Colonic mucosa (tissue), 4 donors: Measurements from ENCODE around the gene OR6K6. TPM values are rescaled to one million over a fixed set of nuclear protein-coding genes. Genes with fewer than 3 reads are reported as not detected.

Experiments
- DNase-seq: peaks from one replicate; pipeline ENCODE4 v3.0.0-alpha.2; 2020
- H3K27ac ChIP-seq: fragments of 200-600 bp; one replicate; pipeline ENCODE4 v1.8.0; 2021
- H3K27me3 ChIP-seq: fragments of 200-600 bp; one replicate; pipeline ENCODE4 v1.8.0; 2021
- H3K36me3 ChIP-seq: fragments of 200-600 bp; one replicate; pipeline ENCODE4 v1.8.0; 2021
- H3K4me1 ChIP-seq: fragments of 200-600 bp; one replicate; pipeline ENCODE4 v1.8.0; 2021; ENCODE audit warnings: mild to moderate bottlenecking
- H3K4me3 ChIP-seq: fragments of 200-600 bp; one replicate; pipeline ENCODE4 v1.8.0; 2021
- H3K9ac ChIP-seq, 2 donors: one replicate each; pipeline ENCODE4 v1.7.0; 2013; ENCODE audit warnings: control low read depth in 2 of 2, low read depth in 2 of 2, low read length in 2 of 2
- H3K9me3 ChIP-seq: fragments of 200-600 bp; one replicate; pipeline ENCODE4 v1.8.0; 2021
- intact Hi-C: fragments of 100-400 bp; cut with DNase I; formaldehyde crosslinking; loops from one replicate; pipeline ENCODE4 v1.14.1; 2022
- total RNA-seq, 2 donors: library from RNA; stranded (reverse); fragmentation: NEBNext Ultra II Directional in 1 of 2; extraction: Animal tissue kit (Norgen Biotek cat#: 25700) in 1 of 2; gene quantifications; one replicate each; pipeline ENCODE4 v1.2.1, GENCODE V29; 2021
- TF ChIP-seq, protein P1 (sequence below): fragments of 200-600 bp; IDR thresholded peaks from one replicate; pipeline ENCODE4 v1.8.0; 2022; ENCODE audit warnings: antibody characterized with exemption, mild to moderate bottlenecking
- donor health status: healthy.
- donor health status: DM: no; HTN: no; CAD: no.
- donor health status: DM: no; HTN: no; CAD: no.

Gene OR6K6
- total RNA-seq, 2 donors from 2014 or later: not detected

GRCh38 chr1:158799689-158800088 lies 45.2 kb downstream of the OR6K6 start:
- H3K27ac ChIP-seq: no peak overlapping the region
- H3K9me3 ChIP-seq: no peaks in the 10 kb centered on the region
- intact Hi-C loops: no loop called here
- H3K4me1 ChIP-seq: no peaks in the 10 kb centered on the region
- DNase-seq: no peak
- no peak overlapping the region for H3K4me3 ChIP-seq
- no peak overlapping the region for H3K9ac ChIP-seq
- no peaks in the 10 kb centered on the region for H3K36me3 ChIP-seq
- no peaks in the 10 kb centered on the region for H3K27me3 ChIP-seq
- TF ChIP-seq, protein P1, sequence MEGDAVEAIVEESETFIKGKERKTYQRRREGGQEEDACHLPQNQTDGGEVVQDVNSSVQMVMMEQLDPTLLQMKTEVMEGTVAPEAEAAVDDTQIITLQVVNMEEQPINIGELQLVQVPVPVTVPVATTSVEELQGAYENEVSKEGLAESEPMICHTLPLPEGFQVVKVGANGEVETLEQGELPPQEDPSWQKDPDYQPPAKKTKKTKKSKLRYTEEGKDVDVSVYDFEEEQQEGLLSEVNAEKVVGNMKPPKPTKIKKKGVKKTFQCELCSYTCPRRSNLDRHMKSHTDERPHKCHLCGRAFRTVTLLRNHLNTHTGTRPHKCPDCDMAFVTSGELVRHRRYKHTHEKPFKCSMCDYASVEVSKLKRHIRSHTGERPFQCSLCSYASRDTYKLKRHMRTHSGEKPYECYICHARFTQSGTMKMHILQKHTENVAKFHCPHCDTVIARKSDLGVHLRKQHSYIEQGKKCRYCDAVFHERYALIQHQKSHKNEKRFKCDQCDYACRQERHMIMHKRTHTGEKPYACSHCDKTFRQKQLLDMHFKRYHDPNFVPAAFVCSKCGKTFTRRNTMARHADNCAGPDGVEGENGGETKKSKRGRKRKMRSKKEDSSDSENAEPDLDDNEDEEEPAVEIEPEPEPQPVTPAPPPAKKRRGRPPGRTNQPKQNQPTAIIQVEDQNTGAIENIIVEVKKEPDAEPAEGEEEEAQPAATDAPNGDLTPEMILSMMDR: no peak

DNA sequence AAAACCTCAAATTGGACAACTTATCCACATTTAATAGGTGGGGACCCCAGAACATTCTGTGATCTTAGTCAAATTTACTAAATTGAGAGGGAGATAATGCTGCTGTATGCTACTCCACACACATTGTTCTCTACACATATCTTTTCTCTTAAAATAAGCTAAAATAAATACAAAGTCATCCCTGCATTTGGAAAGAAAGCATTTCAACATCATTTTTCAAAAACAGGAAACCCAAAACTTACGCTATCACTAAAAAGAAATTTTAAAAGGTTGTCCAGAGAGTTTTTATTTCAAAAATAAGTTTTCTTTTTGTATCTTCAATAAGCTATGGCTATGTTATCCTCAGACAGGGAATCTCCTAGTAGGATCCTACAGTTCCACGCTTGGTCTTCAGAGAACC lies 46.0 kb downstream of the OR6K6 start:
- H3K9ac ChIP-seq: no peak overlapping the region
- H3K27ac ChIP-seq: no peak overlapping the region
- no peak for DNase-seq
- TF ChIP-seq, protein P1: no peak
- intact Hi-C loops: no loop called here
- no peaks in the 10 kb centered on the region for H3K4me1 ChIP-seq
- H3K36me3 ChIP-seq: no peaks in the 10 kb centered on the region
- H3K27me3 ChIP-seq: no peaks in the 10 kb centered on the region
- no peak overlapping the region for H3K4me3 ChIP-seq
- no peaks in the 10 kb centered on the region for H3K9me3 ChIP-seq

- intact Hi-C loops: no loop called here
- Histone ChIP-seq H3K4me1 (no peaks in the 10 kb centered on the region), H3K36me3 (no peaks in the 10 kb centered on the region), H3K4me3 (no peak overlapping the region), H3K27me3 (no peaks in the 10 kb centered on the region), H3K9ac (no peak overlapping the region), H3K9me3 (no peaks in the 10 kb centered on the region), H3K27ac (no peak overlapping the region)
- no peak for DNase-seq
- TF ChIP-seq, protein P1: no peak
Observed at GRCh38 chr1:158801396-158801795, 46.9 kb downstream of the OR6K6 start.

DNA sequence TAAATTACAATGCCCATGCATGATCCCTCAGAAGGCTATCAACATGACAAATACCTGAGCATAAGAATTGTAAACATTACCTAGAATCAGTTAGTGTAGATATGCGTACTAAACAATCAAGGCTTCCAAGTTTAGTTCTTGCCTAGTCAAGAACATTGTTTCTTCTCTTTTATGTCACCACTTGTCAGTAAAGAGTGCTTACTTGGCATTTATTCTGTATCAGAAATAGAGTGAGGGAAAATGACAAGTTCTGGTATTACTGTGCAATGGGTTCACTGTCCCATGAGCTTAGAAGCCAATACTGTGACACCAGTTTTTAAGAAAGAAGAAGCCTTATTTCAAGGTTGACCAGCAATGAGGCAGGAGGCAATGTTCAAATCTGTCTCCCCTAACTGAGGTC lies 49.2 kb downstream of the OR6K6 start:
- Histone ChIP-seq H3K4me1 (no peaks in the 10 kb centered on the region), H3K9ac (no peak overlapping the region), H3K27ac (no peak overlapping the region), H3K36me3 (no peaks in the 10 kb centered on the region), H3K27me3 (no peaks in the 10 kb centered on the region), H3K4me3 (no peak overlapping the region), H3K9me3 (no peaks in the 10 kb centered on the region)
- TF ChIP-seq, protein P1: no peak
- intact Hi-C loops: no loop called here
- no peak for DNase-seq

Other genes with a start within 250 kb of the OR6K6 start
- not detected for gene OR6Y1, start 200.3 kb upstream of the OR6K6 start, total RNA-seq
- not detected for gene OR6P1, start 184.1 kb upstream of the OR6K6 start, total RNA-seq
- not detected for gene OR10X1, start 174.8 kb upstream of the OR6K6 start, total RNA-seq
- not detected for gene OR10Z1, start 149.5 kb upstream of the OR6K6 start, total RNA-seq
- gene SPTA1, start 68.0 kb upstream of the OR6K6 start, total RNA-seq: not detected
- gene OR6K2, start 54.1 kb upstream of the OR6K6 start, total RNA-seq: not detected
- gene OR6K3, start 34.0 kb upstream of the OR6K6 start, total RNA-seq: not detected
- not detected for gene OR6N1, start 17.5 kb downstream of the OR6K6 start, total RNA-seq
- not detected for gene OR6N2, start 26.5 kb downstream of the OR6K6 start, total RNA-seq
- gene MNDA, start 76.6 kb downstream of the OR6K6 start, total RNA-seq: 1 to 10 TPM in 1 of 2 donors, under 1 TPM in 1; 0.37 to 4.1 TPM
- gene PYHIN1, start 176.8 kb downstream of the OR6K6 start, total RNA-seq: under 1 TPM; 0.61 to 0.86 TPM